ENCODE results near the gene FBN2.
A peak's percentile ranks its signal among the peaks of the same experiment; 100 is the strongest.

FBN2 gene

GRCh38 chr5:128546658-128547281, 8.7 kb upstream of the FBN2 start:
- no peak for TF ChIP-seq CTCF (IDR thresholded peaks at IDR 0.05; ENCODE audit: insufficient read depth, low read depth, low read length, missing control alignments)
- H3K4me3 ChIP-seq (ENCODE audit: low read depth, low read length): no peak overlapping the region
- peak; percentile 7 for DNase-seq (ENCODE audit: low read depth)

GRCh38 chr5:128541385-128541784, 3.3 kb upstream of the FBN2 start:
- no peak overlapping the region for H3K4me3 ChIP-seq (ENCODE audit: low read depth, low read length)
- DNase-seq (ENCODE audit: low read depth): no peak
- no peak for TF ChIP-seq CTCF (IDR thresholded peaks at IDR 0.05; ENCODE audit: insufficient read depth, low read depth, low read length, missing control alignments)

- TF ChIP-seq CTCF (IDR thresholded peaks at IDR 0.05; ENCODE audit: insufficient read depth, low read depth, low read length, missing control alignments): no peak
- no peak overlapping the region for H3K4me3 ChIP-seq (ENCODE audit: low read depth, low read length)
- peak; percentile 15 for DNase-seq (ENCODE audit: low read depth)
These were observed 989 bp upstream of the FBN2 start for GRCh38 chr5:128539038-128539429.

- TF ChIP-seq CTCF (IDR thresholded peaks at IDR 0.05; ENCODE audit: insufficient read depth, low read depth, low read length, missing control alignments): no peak
- DNase-seq (ENCODE audit: low read depth): no peak
- no peak overlapping the region for H3K4me3 ChIP-seq (ENCODE audit: low read depth, low read length)
These were observed 399 bp upstream of the FBN2 start for GRCh38 chr5:128538250-128539037.

- no peak for TF ChIP-seq CTCF (IDR thresholded peaks at IDR 0.05; ENCODE audit: insufficient read depth, low read depth, low read length, missing control alignments)
- DNase-seq (ENCODE audit: low read depth): no peak
- no peak overlapping the region for H3K4me3 ChIP-seq (ENCODE audit: low read depth, low read length)
These were observed 635 bp downstream of the FBN2 start for GRCh38 chr5:128537221-128537999.

- no peak overlapping the region for H3K4me3 ChIP-seq (ENCODE audit: low read depth, low read length)
- no peak for TF ChIP-seq CTCF (IDR thresholded peaks at IDR 0.05; ENCODE audit: insufficient read depth, low read depth, low read length, missing control alignments)
- DNase-seq (ENCODE audit: low read depth): no peak
These were observed 1.5 kb downstream of the FBN2 start for GRCh38 chr5:128536254-128537220.

Measured in GM12865 (cell line).